Common myeloid progenitor, CD34-positive (primary cell): Measurements from ENCODE around the gene ZNF423.

Experiments used
- CTCF ChIA-PET: fragments of 350-600 bp; sonication (Branson Sonifier 250); formaldehyde crosslinking; loops from one replicate; lab custom pipeline; 2021; ENCODE audit warnings: antibody characterized with exemption; lab: Charles Lee
- POLR2A ChIA-PET: fragments of 350-600 bp; sonication (Branson Sonifier 250); formaldehyde crosslinking; loops from one replicate; lab custom pipeline; 2021; ENCODE audit warnings: antibody characterized with exemption; lab: Charles Lee
- DNase-seq, 3 donors: peaks; one replicate each; pipeline versions ENCODE4 v3.0.0 to v3.0.0-alpha.2; 2013
- H3K27ac ChIP-seq, 2 experiments: 1 replicate in 1 of 2; 2 replicates in 1 of 2; pipeline ENCODE4 v1.7.0; 2013; ENCODE audit warnings: inconsistent platforms in 2 of 2, low read length in 2 of 2, mild to moderate bottlenecking in 2 of 2, low read depth in 1 of 2, moderate library complexity in 1 of 2; ENCODE audit not compliant: severe bottlenecking in 2 of 2, insufficient read depth in 1 of 2, poor library complexity in 1 of 2
- H3K27me3 ChIP-seq, 5 experiments: replicated peaks in 2 of 5; 1 replicate in 3 of 5; 2 replicates in 2 of 5; pipeline versions ENCODE4 v1.6.1 to v1.7.0; 2013; ENCODE audit warnings: low read length in 4 of 5, mild to moderate bottlenecking in 2 of 5, moderate library complexity in 2 of 5, inconsistent platforms in 1 of 5; ENCODE audit not compliant: insufficient read depth in 5 of 5, control insufficient read depth in 4 of 5
- H3K36me3 ChIP-seq, 4 experiments: 1 replicate in 2 of 4; 2 replicates in 2 of 4; pipeline versions ENCODE4 v1.6.1 to v1.7.0; 2013; ENCODE audit warnings: low read length in 3 of 4, control low read depth in 1 of 4, mild to moderate bottlenecking in 1 of 4; ENCODE audit not compliant: control insufficient read depth in 4 of 4, insufficient read depth in 4 of 4
- H3K4me1 ChIP-seq, 4 experiments: 1 replicate in 3 of 4; 2 replicates in 1 of 4; pipeline versions ENCODE4 v1.6.1 to v1.7.1; 2013; ENCODE audit warnings: low read length in 3 of 4, mild to moderate bottlenecking in 3 of 4, control low read depth in 1 of 4, inconsistent platforms in 1 of 4, moderate library complexity in 1 of 4; ENCODE audit not compliant: control insufficient read depth in 4 of 4, insufficient read depth in 4 of 4; ENCODE audit errors: control extremely low read depth in 1 of 4
- H3K4me3 ChIP-seq, 7 experiments: 1 replicate in 4 of 7; 2 replicates in 3 of 7; pipeline versions ENCODE4 v1.5.1 to v1.7.0; 2013; ENCODE audit warnings: mild to moderate bottlenecking in 7 of 7, low read length in 6 of 7, moderate library complexity in 6 of 7, inconsistent platforms in 2 of 7, low read depth in 2 of 7, control low read depth in 1 of 7; ENCODE audit not compliant: insufficient read depth in 4 of 7, control insufficient read depth in 1 of 7; ENCODE audit errors: extremely low read depth in 1 of 7
- H3K9me3 ChIP-seq, 5 experiments: 1 replicate in 4 of 5; 2 replicates in 1 of 5; pipeline versions ENCODE4 v1.6.1 to v1.7.1; 2013; ENCODE audit warnings: low read length in 4 of 5, mild to moderate bottlenecking in 2 of 5, inconsistent platforms in 1 of 5, low read depth in 1 of 5, moderate library complexity in 1 of 5; ENCODE audit not compliant: control insufficient read depth in 4 of 5, insufficient read depth in 2 of 5; ENCODE audit errors: control extremely low read depth in 1 of 5
- WGBS: methylation state at CpG from one replicate; pipeline ENCODE4 v1.1.5; 2013; ENCODE audit not compliant: insufficient coverage; 5-methylcytosine and 5-hydroxymethylcytosine counted together

The ZNF423 gene

DNA sequence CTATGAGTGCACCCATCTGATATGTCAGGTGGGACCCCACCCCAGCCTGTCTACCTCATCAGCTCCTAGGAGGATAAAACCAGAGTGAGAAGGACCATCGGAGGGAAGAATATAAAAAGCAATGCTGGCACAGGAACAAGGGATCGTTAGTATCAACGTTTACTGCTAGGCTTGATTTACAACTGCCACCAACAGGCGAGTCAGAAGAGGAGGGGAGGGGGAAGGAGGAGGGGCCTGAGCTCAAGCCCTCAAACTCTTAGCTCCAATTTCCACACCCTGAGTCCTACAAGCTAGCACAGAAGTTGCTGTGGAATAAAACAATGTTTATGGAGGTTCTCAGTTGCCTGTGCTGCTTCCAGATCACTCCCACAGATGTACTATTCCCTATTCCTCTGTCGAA, 247.8 kb downstream of the ZNF423 start:
- peaks cover 7 to 22% (median 13%) of the 10 kb centered on the region in 4 experiments for H3K4me1 ChIP-seq
- ChIA-PET CTCF (interaction anchor here (0.6 to 2.8 kb wide), 9 partner anchors 11 to 315 kb away, joined by 3 to 18 read pairs (median 5); no protein-coding TSS in a partner anchor), POLR2A (no interaction called here)
- no peaks in the 10 kb centered on the region for H3K36me3 ChIP-seq
- H3K4me3 ChIP-seq: peak overlapping the region in 1 of 7 experiments; percentile 14
- peak; percentile 44 to 84 (median 78) for DNase-seq
- peak overlapping the region in 1 of 2 experiments; percentile 14 for H3K27ac ChIP-seq
- no peaks in the 10 kb centered on the region for H3K27me3 ChIP-seq
- no peaks in the 10 kb centered on the region for H3K9me3 ChIP-seq
- WGBS: 0% methylated on average over 4 of the region's 5 CpGs

DNA sequence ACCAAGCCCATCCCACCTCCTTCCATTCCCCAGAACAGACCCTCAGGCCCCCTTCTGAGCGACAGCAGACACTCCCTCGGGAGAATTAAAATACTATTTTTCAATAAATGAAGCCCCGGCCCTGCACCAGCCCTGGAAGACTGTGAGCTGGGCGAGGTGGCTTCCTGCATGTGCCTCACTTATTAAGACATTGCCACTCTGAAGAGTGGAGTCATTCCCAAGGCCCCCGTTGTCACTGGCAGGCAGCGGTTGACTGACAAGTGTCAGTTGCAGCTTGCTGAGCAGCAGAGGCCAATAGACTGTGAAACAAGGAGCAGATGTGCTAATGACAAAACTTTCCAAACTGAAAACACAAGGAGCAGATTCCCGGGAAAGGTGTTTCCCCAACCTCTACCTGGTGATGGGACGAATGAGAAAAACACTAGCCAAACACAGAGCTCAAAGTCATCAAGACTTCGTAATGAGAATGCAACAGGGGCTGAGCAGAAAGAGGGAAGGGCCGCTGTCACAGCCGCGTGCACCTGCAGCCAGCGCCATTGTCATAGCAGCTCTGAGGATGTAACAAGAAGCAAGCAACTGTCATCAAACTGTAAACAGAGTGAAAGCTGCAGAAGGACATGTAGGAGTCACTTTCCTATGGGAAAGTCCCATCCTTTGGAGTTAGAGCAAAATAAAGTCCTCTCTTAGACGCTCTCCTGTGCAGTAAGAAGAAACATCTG, 250.2 kb downstream of the ZNF423 start:
- Histone ChIP-seq H3K9me3 (no peaks in the 10 kb centered on the region), H3K36me3 (no peaks in the 10 kb centered on the region), H3K4me3 (no peak overlapping the region), H3K4me1 (peaks cover 9 to 31% (median 19%) of the 10 kb centered on the region in 4 experiments), H3K27ac (no peak overlapping the region), H3K27me3 (no peaks in the 10 kb centered on the region)
- WGBS: 96% methylated on average over 12 of the region's 14 CpGs
- CTCF ChIA-PET: interaction anchor here (1.1 to 3.0 kb wide), 3 partner anchors 9 to 12 kb away, joined by 3 to 12 read pairs (median 4); no protein-coding TSS in a partner anchor
- POLR2A ChIA-PET: no interaction called here
- DNase-seq: peak in 1 of 3 donors; percentile 18

DNA sequence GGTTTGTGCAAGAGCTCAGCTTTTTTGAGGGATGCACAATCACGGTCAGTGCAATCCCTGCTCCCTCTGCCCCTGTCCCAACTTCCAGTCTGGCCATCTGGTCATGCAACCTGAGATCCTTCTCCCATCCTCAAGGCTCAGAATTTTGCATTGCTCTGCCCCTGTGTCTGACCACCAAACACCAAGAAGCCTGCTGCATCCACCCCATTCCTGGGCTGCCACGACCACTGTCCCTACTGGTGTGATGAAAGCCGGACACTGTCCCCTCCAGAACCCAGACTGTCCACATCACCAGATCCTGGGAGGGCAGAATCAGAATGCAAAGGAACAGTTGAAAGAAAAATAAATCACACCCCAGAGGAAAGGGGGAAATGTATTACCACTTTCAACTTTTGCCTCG, 251.3 kb downstream of the ZNF423 start:
- ChIA-PET POLR2A (no interaction called here), CTCF (interaction anchor here (1.0 to 3.0 kb wide), 3 partner anchors 9 to 21 kb away, joined by 3 to 12 read pairs (median 4); no protein-coding TSS in a partner anchor)
- H3K27ac ChIP-seq: no peak overlapping the region
- no peaks in the 10 kb centered on the region for H3K9me3 ChIP-seq
- peaks cover 9 to 35% (median 20%) of the 10 kb centered on the region in 4 experiments for H3K4me1 ChIP-seq
- 90% methylated on average over 2 of the region's 4 CpGs for WGBS
- no peak overlapping the region for H3K4me3 ChIP-seq
- no peak for DNase-seq
- no peaks in the 10 kb centered on the region for H3K27me3 ChIP-seq
- no peaks in the 10 kb centered on the region for H3K36me3 ChIP-seq

DNA sequence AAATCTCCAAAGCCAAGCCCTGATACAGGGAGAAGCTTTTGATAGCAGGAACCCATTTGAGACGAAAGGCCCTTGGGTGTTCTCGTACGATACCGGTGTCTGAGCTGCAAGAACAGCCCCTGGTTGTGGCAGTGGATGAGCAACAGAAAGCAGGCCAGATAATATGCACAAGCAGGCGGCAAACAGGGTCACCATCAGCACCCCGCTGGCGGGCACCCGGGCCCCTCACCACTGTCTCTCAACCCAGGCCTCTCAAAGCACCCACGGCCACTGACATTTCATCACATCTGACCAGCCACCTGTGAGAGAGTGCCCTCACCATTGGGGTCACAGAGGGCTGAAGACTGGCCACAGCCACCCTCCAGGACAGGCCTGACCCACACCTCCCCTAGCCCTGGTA, 252.0 kb downstream of the ZNF423 start:
- no peaks in the 10 kb centered on the region for H3K27me3 ChIP-seq
- 96% methylated on average over 8 of the region's 9 CpGs for WGBS

DNA sequence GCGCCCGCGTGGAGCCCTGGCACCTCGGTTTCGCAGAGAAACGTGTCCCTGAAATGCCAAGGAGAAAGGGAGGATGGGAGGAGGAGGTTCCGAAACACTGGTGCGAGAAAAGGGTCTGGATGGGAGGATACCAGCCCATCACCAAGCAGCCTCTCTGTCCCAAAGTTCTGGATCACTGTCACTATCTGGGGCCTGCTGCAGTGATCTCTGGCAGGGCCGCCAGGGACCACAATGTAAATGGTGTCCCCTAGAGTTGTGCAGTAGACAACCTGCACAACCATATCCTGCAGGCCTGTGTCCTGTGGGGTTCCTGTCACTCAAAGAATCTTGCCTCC, 253.0 kb downstream of the ZNF423 start:
- CTCF ChIA-PET: no interaction called here
- 95% methylated on average over 7 of the region's 9 CpGs for WGBS
- POLR2A ChIA-PET: no interaction called here
- no peak for DNase-seq
- Histone ChIP-seq H3K4me1 (peaks cover 9 to 29% (median 15%) of the 10 kb centered on the region in 4 experiments), H3K27ac (no peak overlapping the region), H3K36me3 (no peaks in the 10 kb centered on the region), H3K9me3 (no peaks in the 10 kb centered on the region), H3K27me3 (no peaks in the 10 kb centered on the region), H3K4me3 (no peak overlapping the region)

More for the DNA sequence above, 252.0 kb downstream of the ZNF423 start:
- no peaks in the 10 kb centered on the region for H3K9me3 ChIP-seq
- POLR2A ChIA-PET: no interaction called here
- H3K4me3 ChIP-seq: no peak overlapping the region
- no peak overlapping the region for H3K27ac ChIP-seq
- no peak for DNase-seq
- CTCF ChIA-PET: interaction anchor here (1.6 to 3.0 kb wide), 2 partner anchors 9 to 11 kb away, joined by 4 to 12 read pairs; no protein-coding TSS in a partner anchor
- peaks cover 9 to 34% (median 20%) of the 10 kb centered on the region in 4 experiments for H3K4me1 ChIP-seq
- no peaks in the 10 kb centered on the region for H3K36me3 ChIP-seq

DNA sequence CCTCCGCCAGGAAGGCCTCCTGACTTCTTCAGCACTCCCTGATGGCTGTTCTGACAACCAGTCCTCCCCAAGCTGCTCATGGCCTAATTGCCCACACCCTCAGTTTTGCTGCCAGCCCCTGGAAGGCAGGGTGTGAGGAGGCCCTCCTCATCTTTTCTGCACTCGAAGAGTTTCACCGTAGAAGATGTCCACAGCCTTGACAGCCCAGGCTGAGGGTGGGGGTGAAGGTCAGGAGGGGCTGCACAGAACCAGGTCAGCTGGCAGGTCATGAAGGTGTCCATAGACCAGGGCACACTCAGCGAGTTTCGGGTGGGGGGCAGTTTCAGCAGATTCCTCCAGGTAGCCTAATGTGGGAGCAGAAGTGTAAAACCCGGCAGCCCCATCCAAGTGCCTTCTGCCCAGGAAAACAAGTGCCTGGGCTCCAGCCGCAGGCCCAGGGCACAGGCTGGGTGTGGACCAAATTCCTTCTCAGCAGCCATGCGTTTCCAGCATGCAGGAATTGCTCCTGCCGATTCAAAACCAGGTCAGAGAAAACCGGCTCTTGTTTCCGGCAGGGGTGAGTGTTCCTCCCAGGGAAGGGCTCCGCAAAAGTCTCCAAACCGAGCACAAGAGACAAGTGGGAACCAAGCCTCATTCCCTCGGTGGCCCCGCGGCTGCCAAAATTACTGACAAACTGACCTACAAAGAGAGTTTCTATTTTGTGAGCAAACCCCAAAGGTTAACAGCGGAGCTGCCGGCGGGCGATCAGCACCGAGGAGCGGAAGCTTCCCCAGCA, 253.5 kb downstream of the ZNF423 start:
- Histone ChIP-seq H3K4me3 (no peak overlapping the region), H3K27me3 (no peaks in the 10 kb centered on the region), H3K27ac (no peak overlapping the region), H3K4me1 (peaks cover 4 to 26% (median 12%) of the 10 kb centered on the region in 4 experiments), H3K36me3 (no peaks in the 10 kb centered on the region), H3K9me3 (no peaks in the 10 kb centered on the region)
- POLR2A ChIA-PET: interaction anchor here (1.2 kb wide), 1 partner anchor 46 kb away, joined by 4 read pairs; no protein-coding TSS in a partner anchor
- no peak for DNase-seq
- CTCF ChIA-PET: interaction anchor here (0.7 to 0.9 kb wide), 3 partner anchors 14 to 99 kb away, joined by 3 read pairs; no protein-coding TSS in a partner anchor
- WGBS: 99% methylated on average over 21 of the region's 22 CpGs
